NCI-H2029 (cell line): ENCODE results near the gene CHSY1.
"Not testable (repeated sequence)": the region's sequence is repeated elsewhere in the genome, so short reads cannot be mapped to it uniquely, and the experiment has no call there.

ENCODE experiments used
- DNase-seq: peaks from one replicate; lab custom pipeline; 2025; lab: John Stamatoyannopoulos, UW

Gene CHSY1, protein sequence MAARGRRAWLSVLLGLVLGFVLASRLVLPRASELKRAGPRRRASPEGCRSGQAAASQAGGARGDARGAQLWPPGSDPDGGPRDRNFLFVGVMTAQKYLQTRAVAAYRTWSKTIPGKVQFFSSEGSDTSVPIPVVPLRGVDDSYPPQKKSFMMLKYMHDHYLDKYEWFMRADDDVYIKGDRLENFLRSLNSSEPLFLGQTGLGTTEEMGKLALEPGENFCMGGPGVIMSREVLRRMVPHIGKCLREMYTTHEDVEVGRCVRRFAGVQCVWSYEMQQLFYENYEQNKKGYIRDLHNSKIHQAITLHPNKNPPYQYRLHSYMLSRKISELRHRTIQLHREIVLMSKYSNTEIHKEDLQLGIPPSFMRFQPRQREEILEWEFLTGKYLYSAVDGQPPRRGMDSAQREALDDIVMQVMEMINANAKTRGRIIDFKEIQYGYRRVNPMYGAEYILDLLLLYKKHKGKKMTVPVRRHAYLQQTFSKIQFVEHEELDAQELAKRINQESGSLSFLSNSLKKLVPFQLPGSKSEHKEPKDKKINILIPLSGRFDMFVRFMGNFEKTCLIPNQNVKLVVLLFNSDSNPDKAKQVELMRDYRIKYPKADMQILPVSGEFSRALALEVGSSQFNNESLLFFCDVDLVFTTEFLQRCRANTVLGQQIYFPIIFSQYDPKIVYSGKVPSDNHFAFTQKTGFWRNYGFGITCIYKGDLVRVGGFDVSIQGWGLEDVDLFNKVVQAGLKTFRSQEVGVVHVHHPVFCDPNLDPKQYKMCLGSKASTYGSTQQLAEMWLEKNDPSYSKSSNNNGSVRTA

DNA sequence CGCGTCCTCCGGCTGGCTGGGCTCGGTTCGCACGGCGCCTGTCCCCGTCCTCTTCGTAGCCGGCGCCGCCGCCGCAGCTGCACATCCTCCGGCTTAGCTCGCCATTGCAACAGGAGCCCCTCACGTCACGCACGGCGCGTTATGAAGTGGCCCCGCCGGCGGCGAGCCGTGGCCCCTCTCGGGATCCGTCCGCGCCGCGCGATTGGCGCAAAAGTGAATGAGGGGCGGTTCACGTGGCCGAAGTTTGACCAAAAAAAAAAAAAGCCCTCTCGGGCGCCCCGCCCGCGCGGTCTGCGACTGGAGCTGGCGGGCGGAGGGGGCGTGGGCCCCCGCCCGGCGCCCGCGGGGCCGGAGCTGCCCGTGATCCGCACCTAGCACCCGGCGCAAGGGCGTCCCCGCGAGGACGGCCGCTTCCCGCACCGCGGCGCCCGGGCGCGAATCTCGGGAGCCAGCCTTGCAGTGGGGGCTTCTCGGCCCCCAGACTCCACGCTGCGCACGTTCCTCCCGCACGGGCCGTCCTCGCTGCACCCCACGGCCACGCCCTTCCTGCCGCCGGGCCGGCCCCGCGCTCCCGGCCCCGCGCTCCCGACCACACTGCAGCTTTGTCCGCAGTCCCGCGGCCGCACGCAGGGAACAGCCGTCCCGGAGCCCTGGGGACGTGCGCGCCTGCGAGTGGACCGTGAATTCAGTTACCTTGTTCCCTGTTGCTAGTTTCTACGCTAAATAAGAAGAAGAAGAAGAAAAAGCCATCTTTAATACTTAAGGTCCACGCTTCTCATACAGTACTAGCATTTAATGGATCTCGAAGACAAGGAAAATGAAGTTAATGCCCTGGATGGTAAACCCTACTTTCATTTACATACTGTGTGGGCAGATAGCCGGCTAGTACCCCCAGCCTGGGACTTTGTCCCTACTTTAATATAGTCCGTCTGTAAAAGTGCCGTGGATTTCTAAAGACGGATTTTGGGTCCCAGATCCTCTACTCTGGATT is at the start of gene CHSY1:
Gene CHSY1, minus strand, starts transcription at position 219 of the 991 bp plus-strand sequence. CDS start 592 bp downstream, outside the sequence.
- DNase-seq, result peak; percentile 21

- no peak for DNase-seq
Observed at GRCh38 chr15:101296418-101297405, 44.9 kb upstream of the CHSY1 start.

DNA sequence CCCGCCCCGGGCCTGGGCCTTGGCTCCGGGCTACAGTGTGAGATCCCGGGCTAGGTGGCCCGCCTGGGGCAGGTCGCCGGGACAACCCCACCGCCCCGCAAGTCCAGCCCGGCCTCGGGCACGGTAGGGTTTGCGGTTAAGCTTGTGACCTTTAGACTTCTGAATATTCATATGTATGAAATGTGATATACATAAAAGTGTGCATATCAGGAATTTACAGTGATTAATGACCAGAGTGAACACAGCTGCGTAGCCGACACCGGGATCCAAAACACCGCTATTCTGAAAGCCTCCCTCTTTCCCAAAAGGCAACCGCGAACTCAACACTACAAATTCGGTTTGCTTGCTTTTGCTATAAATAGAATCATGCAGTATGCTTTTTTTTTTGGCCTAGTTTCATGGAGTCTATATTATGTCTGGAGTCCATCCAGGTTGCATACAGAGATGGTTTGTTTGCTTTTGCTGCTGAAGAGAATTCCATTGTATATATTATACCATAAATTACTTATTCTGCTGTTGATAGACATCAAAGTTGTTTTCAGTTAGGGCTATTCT is 43.8 kb upstream of the CHSY1 start:
- DNase-seq, result no peak

DNA sequence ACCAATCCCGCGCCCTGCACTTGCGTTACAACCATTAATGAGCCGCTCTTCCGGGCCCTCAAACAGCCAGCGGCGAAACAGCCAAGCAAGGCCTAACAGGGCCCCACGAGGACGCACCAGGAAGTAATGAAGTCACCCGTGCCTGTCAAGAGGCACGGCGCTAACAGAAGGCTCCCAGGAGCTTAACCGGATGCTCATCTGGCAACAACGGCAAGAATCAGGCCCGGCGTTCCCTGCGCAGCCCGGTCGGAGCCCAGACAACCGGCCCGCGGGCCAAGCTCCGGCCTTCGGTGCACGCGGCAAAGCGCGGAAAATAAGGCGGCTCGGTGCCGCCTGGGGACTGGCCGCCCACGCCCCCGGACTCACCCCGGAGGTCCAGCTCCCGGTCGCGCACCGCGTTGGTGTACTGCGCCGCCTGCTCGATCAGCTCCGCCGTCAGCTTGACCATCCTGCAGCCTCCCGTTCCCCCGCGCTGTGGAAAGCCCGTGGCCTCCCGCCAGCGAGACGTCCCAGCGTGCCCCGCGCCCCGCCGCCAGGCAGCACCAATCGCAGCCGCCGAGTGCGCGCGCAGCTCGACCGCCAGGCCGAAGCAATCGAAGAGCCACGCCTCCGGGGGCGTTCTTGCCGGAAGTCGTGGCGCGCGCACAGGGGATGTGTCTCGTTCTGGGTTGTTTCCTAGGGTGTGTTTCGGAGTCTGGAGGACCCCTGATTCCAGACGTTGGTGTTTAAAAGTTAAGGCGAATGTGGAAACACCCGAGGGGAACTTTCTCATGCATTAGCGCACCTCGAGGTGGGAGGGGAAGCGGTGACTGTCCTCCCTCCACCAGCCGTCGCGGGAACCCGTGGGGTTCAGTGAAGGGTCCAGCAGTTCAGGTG is 43.1 kb upstream of the CHSY1 start, which contains the start of gene SNRPA1:
Gene SNRPA1, minus strand, starts transcription at position 518 of the 876 bp plus-strand sequence. Its CDS starts 70 bp downstream, at position 448.
- peak; percentile 73 for DNase-seq

- no peak for DNase-seq
Observed at GRCh38 chr15:101293122-101293521, 41.3 kb upstream of the CHSY1 start.

DNA sequence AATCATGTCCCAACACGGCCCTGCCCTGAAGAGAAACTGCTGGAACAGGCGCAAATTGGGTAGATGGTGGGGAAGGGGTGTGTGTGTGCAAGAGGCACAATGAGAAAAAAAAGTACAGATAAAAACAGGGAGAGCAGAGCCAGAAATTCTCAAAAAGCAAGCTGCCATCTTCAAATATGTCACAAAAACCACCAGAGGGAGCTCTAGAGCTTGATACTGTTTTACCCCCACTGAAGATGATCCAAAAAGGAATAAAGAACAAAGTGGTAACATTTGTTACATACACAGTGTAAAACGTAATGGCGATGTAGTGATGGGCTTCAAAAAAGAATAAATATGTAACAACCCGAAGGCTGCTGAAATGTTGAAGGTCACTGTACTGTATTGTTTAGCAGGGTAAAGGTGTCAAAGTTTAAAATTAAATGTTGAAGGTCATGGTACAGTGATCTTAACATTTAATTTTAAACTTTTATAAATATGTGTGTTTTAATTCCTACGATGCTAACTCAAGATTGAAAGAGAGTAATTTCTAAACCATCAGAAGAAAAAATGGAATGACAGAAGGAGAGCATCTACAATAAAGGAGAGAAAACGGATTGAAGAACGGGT is 37.2 kb upstream of the CHSY1 start:
- peak; percentile 18 for DNase-seq

DNA sequence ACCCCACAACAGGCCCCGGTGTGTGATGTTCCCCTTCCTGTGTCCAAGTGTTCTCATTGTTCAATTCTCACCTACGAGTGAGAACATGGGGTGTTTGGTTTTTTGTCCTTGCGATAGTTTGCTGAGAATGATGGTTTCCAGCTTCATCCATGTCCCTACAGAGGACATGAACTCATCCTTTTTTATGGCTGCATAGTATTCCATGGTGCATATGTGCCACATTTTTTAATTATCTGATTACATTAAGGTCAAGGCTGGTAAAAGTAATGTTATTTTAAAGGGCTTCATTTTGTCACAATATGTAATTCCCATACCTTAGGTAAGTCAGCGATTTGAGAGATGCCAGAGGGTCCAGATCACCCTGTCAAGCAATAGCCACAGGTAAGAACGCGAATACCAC is 35.5 kb upstream of the CHSY1 start:
- not testable (repeated sequence) for DNase-seq

- no peak for DNase-seq
Observed at GRCh38 chr15:101286471-101287114, 34.7 kb upstream of the CHSY1 start.

DNA sequence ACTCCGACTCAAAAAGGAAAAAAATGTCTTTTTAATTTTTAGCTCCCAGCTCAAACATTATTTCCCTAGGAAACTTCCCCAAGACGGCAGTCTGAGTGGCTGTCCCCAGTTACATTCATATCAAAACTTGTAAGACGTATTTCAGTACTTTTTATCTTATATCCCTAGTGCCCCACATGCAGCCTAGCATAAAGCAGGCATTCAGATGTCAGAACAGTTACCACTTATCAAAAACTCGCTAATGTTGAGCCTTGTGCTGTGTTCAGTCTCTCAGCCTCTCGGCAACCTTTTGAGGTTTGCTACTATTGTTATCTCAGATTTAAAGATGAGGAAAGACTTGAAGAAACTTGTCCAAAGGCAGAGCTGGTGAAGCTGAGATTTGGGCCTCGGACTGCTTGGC is 32.1 kb upstream of the CHSY1 start:
- no peak for DNase-seq

DNA sequence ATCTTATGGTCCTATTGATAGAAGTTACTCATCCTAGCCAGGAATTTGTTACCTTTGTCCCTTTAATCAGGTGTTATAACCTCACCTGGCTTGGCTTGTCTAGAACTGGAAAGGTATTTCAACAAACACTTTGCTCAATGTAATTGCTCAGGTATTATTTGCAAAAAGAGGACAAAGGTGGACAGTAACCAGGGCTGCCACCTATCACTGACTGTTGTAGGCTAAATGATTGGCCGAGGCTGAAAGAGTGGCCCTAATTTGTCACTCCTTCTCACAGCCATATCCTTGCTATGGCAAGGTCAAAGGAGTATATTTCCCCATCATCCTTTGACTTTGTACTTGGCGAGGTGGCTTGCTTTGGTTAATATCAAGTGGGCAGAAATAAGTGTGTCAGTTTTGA is 28.2 kb upstream of the CHSY1 start:
- no peak for DNase-seq

DNA sequence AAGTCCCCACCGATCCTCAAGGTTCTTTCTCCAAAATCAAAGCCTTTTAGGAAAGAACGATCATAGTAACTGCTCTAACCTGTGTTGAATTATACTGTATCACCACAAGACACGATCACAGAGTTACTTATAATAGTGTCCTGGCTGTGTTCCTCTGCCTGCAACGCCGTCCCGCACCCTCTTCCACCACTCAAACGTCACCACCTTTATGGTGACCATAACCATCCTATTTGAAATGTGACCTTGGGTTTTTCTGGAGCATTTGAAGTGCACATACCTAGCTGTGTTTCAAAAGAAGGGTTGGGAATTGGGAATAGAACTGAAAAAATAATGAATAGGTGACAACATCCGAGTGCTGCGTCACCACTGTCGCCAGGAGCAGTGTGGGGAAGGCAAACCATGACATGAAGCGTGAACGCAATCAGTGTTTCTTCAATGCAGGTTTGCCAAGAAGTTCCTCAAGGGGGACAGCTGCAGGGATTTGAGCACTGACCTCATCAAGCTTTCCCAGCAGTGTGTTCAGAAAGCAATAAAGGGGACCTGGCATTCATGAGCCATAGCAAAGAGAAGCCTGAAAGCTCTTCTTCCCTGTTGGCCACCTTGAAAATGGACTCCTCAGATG is 26.2 kb upstream of the CHSY1 start:
- DNase-seq, result no peak

DNA sequence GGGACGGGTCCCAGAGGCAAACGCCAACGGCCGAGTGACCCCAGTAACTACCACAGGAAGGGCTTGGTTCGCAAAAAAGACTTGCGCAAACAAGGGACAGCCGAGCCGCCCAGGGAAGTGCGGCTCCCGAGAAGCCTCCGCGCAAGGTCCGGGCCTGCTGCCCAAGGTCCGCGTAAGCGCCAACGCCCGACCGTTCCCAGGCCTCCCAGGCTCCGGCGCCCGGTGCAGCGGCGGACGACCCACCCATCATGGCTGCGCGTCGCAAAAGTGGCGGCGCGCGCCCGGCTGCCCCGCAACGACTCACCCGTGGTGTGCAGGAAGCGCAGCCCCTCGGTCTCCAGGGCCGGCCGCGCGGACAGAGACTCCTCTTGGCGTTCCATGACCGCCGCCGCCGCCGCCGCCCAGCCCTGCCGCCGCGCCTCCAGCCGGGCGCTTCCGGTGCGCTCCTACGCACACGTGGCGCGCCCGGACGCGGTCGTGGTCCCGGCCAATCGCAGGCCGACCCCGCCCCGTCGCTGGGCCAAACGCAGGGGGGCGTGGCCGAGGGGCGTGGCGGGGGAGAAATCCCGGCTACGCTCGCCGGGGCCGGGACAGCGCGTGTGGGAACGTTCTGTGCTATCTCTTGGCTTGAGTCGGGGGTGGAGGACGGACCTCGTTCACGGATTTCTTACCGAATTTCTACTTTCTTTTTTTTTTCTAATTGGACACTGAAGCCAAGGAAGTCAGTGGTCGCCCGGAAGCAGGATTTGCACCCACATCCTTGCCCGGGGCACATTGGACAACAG is 25.4 kb upstream of the CHSY1 start, which contains the start of gene SELENOS:
Gene SELENOS, minus strand, starts transcription at position 448 of the 785 bp plus-strand sequence. Its CDS starts 68 bp downstream, at position 380.
- DNase-seq, result peak; percentile 53

DNA sequence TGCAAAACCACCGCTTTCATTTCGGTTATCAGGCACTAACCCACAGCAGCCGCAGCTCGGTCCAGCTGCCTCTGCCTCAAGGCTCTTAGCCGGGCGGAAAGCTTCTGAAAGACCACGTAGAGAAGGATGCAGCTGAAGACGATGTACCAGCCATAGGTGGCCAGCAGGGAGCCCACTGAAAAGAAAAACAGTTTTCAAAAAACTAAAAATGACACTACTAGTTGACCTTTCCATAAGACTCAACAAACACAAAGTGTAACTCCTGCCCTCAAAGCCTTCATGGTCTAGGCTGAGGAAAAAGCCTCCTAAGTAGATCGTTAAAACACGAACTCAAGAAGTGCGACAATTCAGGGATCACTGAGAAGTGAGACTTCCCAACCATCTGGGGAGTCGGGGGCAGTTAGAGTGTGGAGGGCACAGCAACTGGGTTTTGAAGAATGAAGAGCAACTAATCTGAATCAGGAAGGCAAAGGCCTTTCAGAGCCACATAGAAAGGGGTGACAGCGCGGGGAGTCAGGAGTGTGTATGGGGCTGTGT is 24.7 kb upstream of the CHSY1 start:
- no peak for DNase-seq

GRCh38 chr15:101275018-101275417 is 23.2 kb upstream of the CHSY1 start:
- DNase-seq, result no peak

DNA sequence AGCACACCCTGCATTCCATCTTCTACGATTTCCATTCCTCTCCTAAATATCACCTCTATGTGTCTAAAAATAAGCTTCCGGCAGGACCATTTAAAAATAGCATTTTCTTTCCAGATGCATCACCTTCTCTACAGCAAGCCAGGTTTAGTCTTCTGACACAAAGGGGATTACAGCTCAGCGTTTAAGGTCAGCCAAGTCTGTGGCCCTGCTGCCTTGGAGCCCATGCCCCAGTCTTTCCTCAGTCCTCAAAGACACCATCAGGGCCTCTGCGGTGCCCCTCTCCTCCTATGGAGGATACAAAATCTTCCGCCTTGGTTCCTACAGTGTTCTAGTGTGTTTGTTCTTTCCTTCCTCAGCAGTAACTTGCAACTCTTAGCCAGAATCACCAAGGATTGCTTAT is 21.7 kb upstream of the CHSY1 start:
- no peak for DNase-seq

GRCh38 chr15:101272584-101272983 is 20.7 kb upstream of the CHSY1 start:
- DNase-seq, result no peak
